Naive thymus-derived CD4-positive, alpha-beta T cell (primary cell): ENCODE results near the gene MIGA1. TPM values are rescaled to one million over a fixed set of nuclear protein-coding genes. Genes with fewer than 3 reads are reported as not detected.

ENCODE experiments used
- ATAC-seq: fragments of 150-1000 bp; cut with Tn5 transposase; 2 replicates; pipeline ENCODE4 v1.10.0; 2021; ENCODE audit warnings: mild to moderate bottlenecking, moderate library complexity
- CTCF ChIA-PET: fragments of 350-600 bp; sonication (Branson Sonifier 250); formaldehyde crosslinking; loops from one replicate; lab custom pipeline; 2021; ENCODE audit warnings: antibody characterized with exemption; lab: Charles Lee
- POLR2A ChIA-PET: fragments of 350-600 bp; sonication (Branson Sonifier 250); formaldehyde crosslinking; loops from one replicate; lab custom pipeline; 2021; ENCODE audit warnings: antibody characterized with exemption, inconsistent platforms; lab: Charles Lee
- DNase-seq, 9 donors: peaks; one replicate each; pipeline versions ENCODE4 v3.0.0 to v3.0.0-alpha.2; 2020 to 2022; ENCODE audit warnings: mixed read lengths in 1 of 9
- H3K27ac ChIP-seq: one replicate; pipeline ENCODE4 v1.7.0; 2013; ENCODE audit warnings: mild to moderate bottlenecking, low read depth, low read length, moderate library complexity
- H3K27me3 ChIP-seq, 2 donors: one replicate each; pipeline ENCODE4 v1.7.0; 2013; ENCODE audit warnings: low read length in 2 of 2, mild to moderate bottlenecking in 2 of 2, moderate library complexity in 2 of 2; ENCODE audit not compliant: control insufficient read depth in 2 of 2, insufficient read depth in 2 of 2
- H3K36me3 ChIP-seq, 3 experiments: 1 replicate in 2 of 3; 2 replicates in 1 of 3; pipeline ENCODE4 v1.7.0; 2013; ENCODE audit warnings: low read length in 3 of 3, mild to moderate bottlenecking in 3 of 3, moderate library complexity in 1 of 3; ENCODE audit not compliant: insufficient read depth in 3 of 3, control insufficient read depth in 2 of 3
- H3K4me1 ChIP-seq, 2 donors: one replicate each; pipeline ENCODE4 v1.7.0; 2013; ENCODE audit warnings: low read length in 2 of 2, mild to moderate bottlenecking in 2 of 2, moderate library complexity in 1 of 2; ENCODE audit not compliant: control insufficient read depth in 2 of 2, insufficient read depth in 2 of 2
- H3K4me3 ChIP-seq: 2 replicates; pipeline ENCODE4 v1.7.0; 2013; ENCODE audit warnings: mild to moderate bottlenecking, low read length
- H3K9me3 ChIP-seq, 3 experiments: 1 replicate in 2 of 3; 2 replicates in 1 of 3; pipeline ENCODE4 v1.7.0; 2013; ENCODE audit warnings: low read length in 3 of 3; ENCODE audit not compliant: control insufficient read depth in 2 of 3
- H3K27ac Mint-ChIP-seq, 9 donors: one replicate each; pipeline ENCODE4 v1.8.0; 2020 to 2022; ENCODE audit warnings: mixed read lengths in 9 of 9, mild to moderate bottlenecking in 8 of 9, moderate library complexity in 5 of 9, inconsistent platforms in 2 of 9
- H3K27me3 Mint-ChIP-seq, 5 donors: one replicate each; pipeline ENCODE4 v1.8.0; 2021 to 2022; ENCODE audit warnings: mixed read lengths in 5 of 5, mild to moderate bottlenecking in 1 of 5
- H3K36me3 Mint-ChIP-seq, 5 donors: one replicate each; pipeline ENCODE4 v1.8.0; 2020 to 2022; ENCODE audit warnings: mixed read lengths in 5 of 5, mild to moderate bottlenecking in 3 of 5, inconsistent platforms in 1 of 5
- H3K4me1 Mint-ChIP-seq, 7 donors: one replicate each; pipeline ENCODE4 v1.8.0; 2020 to 2022; ENCODE audit warnings: mixed read lengths in 7 of 7, mild to moderate bottlenecking in 3 of 7, inconsistent platforms in 1 of 7
- H3K4me3 Mint-ChIP-seq, 10 donors: one replicate each; pipeline ENCODE4 v1.8.0; 2020 to 2022; ENCODE audit warnings: mild to moderate bottlenecking in 10 of 10, mixed read lengths in 10 of 10, moderate library complexity in 6 of 10, inconsistent platforms in 2 of 10
- H3K9me3 Mint-ChIP-seq, 11 donors: one replicate each; pipeline ENCODE4 v1.8.0; 2020 to 2022; ENCODE audit warnings: mixed read lengths in 11 of 11, mild to moderate bottlenecking in 4 of 11, inconsistent platforms in 1 of 11, moderate library complexity in 1 of 11
- intact Hi-C, 2 donors: fragments of 100-400 bp; cut with micrococcal nuclease; formaldehyde crosslinking; loops; one replicate each; pipeline ENCODE4 v1.15.1; 2023
- polyA plus RNA-seq, 2 donors: library from polyadenylated mRNA; unstranded; fragments of 300-500 nt; fragmentation: Illumina TruSeq; gene quantifications; one replicate each; pipeline ENCODE4 v1.2.3, GENCODE V29; 2021
- total RNA-seq, 6 experiments: library from RNA in 5 of 6; stranded (reverse) in 5 of 6; gene quantifications; 1 replicate in 5 of 6; 2 replicates in 1 of 6; pipeline ENCODE4 v1.2.3 and lab custom pipeline; 2021 to 2026

MIGA1 gene
- total and polyA plus RNA-seq, 7 experiments from 2014 or later: 8.8 to 23.5 (median 12.4) TPM

DNA sequence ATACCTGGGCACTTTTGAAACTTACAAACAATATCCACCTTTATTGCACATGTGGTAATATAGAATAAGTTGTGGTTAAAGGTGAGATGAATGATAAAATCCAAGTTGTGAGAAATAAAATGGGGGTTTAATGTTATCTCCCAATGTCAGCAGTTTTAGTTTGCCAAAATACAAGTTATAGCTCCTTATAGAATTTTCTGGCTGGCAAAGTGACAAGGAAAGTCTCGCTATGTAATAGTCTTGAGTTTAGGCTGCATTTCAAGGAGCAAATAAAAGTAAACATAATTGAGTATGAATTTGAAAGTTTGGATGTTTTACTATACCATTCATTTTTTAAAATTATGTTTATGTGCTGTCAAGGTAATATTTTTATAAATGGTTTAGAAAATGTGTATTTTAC is 94.0 kb downstream of the MIGA1 start:
- intact Hi-C loops: no loop called here
- H3K9me3 ChIP-seq: no peaks in the 10 kb centered on the region
- H3K4me1 Mint-ChIP-seq: peaks cover 0 to under 1% (median 0%) of the 10 kb centered on the region in 7 donors
- H3K27ac ChIP-seq: no peak overlapping the region
- peaks cover 0 to 12% (median 0%) of the 10 kb centered on the region in 3 experiments for H3K36me3 ChIP-seq
- DNase-seq: no peak
- H3K9me3 Mint-ChIP-seq: no peaks in the 10 kb centered on the region
- H3K4me3 ChIP-seq: no peak overlapping the region
- ATAC-seq: no peak
- ChIA-PET POLR2A (no interaction called here), CTCF (no interaction called here)
- peaks cover 2 to 35% (median 10%) of the 10 kb centered on the region in 5 donors for H3K36me3 Mint-ChIP-seq
- no peak overlapping the region for H3K4me3 Mint-ChIP-seq
- no peak overlapping the region for H3K27ac Mint-ChIP-seq
- no peaks in the 10 kb centered on the region for H3K4me1 ChIP-seq
- H3K27me3 ChIP-seq: no peaks in the 10 kb centered on the region
- H3K27me3 Mint-ChIP-seq: no peaks in the 10 kb centered on the region

DNA sequence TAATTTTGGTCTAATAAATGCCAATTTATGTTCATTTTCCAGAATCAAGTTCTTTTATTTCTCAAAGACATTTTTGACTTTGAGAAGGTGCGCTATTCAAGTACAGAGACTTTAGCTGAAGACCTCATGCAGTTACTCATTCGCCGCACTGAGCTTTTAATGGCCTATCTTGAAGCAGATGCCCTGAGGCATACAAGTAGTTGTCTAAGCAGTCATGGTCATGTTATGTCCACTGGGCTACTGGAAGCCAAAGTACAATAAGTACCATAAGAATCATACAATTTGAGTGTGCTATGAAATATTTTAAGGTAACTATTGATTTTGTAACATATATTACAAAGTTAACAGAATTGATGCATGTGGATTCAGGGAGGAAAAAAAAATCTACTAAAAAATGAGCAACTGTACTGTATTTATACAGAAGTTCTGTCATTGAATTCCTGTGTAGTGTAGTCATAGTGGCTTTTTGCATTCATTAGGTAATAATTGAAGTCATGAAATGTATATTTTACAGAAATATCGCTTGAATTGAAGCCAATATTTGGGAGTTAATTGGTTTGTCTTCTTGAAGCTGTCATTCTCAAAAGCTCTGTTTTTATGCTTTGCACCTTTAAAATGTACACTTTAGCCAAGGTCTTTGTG is 95.5 kb downstream of the MIGA1 start:
- H3K27me3 ChIP-seq: no peaks in the 10 kb centered on the region
- Mint-ChIP-seq H3K4me3 (no peak overlapping the region), H3K36me3 (peaks cover 0 to 29% (median 4%) of the 10 kb centered on the region in 5 donors), H3K27me3 (no peaks in the 10 kb centered on the region), H3K4me1 (peaks cover 0 to 3% (median 0%) of the 10 kb centered on the region in 7 donors), H3K27ac (no peak overlapping the region), H3K9me3 (no peaks in the 10 kb centered on the region)
- H3K36me3 ChIP-seq: peaks cover 0 to 10% (median 0%) of the 10 kb centered on the region in 3 experiments
- H3K4me3 ChIP-seq: no peak overlapping the region
- H3K27ac ChIP-seq: no peak overlapping the region
- intact Hi-C loops: no loop called here
- H3K4me1 ChIP-seq: no peaks in the 10 kb centered on the region
- ChIA-PET CTCF (no interaction called here), POLR2A (no interaction called here)
- ATAC-seq: no peak
- DNase-seq: no peak
- H3K9me3 ChIP-seq: no peaks in the 10 kb centered on the region

DNA sequence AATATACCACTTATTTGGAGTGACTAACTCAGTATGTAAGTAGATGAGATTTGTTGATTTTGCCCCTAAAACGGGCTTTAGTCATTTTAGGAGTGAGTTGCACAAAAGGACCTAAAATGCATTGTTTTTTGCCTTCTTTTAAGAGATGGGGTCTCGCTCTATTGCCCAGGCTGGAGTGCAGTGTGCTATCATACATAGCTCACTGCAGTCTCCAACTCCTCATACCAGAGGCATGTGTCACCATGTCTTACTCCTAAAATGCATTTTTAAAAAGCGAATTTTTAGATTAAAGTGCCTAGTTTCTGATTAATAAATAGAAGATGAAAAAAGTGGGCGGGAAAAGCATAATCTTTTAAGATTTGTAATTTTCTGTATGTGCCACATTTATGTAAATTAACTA is 97.4 kb downstream of the MIGA1 start:
- ChIA-PET CTCF (no interaction called here), POLR2A (no interaction called here)
- Histone ChIP-seq H3K27me3 (no peaks in the 10 kb centered on the region), H3K9me3 (no peaks in the 10 kb centered on the region), H3K4me3 (no peak overlapping the region), H3K36me3 (peaks cover 0 to 10% (median 0%) of the 10 kb centered on the region in 3 experiments), H3K4me1 (peaks cover 0 to 7% of the 10 kb centered on the region in 2 donors), H3K27ac (no peak overlapping the region)
- H3K9me3 Mint-ChIP-seq: peaks cover 0 to 1% (median 0%) of the 10 kb centered on the region in 11 donors
- no peaks in the 10 kb centered on the region for H3K27me3 Mint-ChIP-seq
- ATAC-seq: no peak
- H3K27ac Mint-ChIP-seq: no peak overlapping the region
- DNase-seq: no peak
- intact Hi-C loops: no loop called here
- no peak overlapping the region for H3K4me3 Mint-ChIP-seq
- peaks cover 0 to 29% (median 4%) of the 10 kb centered on the region in 5 donors for H3K36me3 Mint-ChIP-seq
- H3K4me1 Mint-ChIP-seq: peaks cover 0 to 14% (median 10%) of the 10 kb centered on the region in 7 donors

GRCh38 chr1:77881061-77881460 is 101.6 kb downstream of the MIGA1 start:
- DNase-seq (peak in 4 of 9 donors; percentile 10 to 36 (median 18)), ATAC-seq (no peak)
- Histone ChIP-seq H3K4me3 (no peak overlapping the region), H3K4me1 (peaks cover 0 to 7% of the 10 kb centered on the region in 2 donors), H3K9me3 (no peaks in the 10 kb centered on the region), H3K36me3 (no peaks in the 10 kb centered on the region), H3K27ac (no peak overlapping the region), H3K27me3 (no peaks in the 10 kb centered on the region)
- Mint-ChIP-seq H3K4me1 (peaks cover 0 to 14% (median 10%) of the 10 kb centered on the region in 7 donors), H3K27me3 (peaks cover 0 to 12% (median 5%) of the 10 kb centered on the region in 5 donors), H3K4me3 (peak overlapping the region in 2 of 10 donors; percentile 0 to 22), H3K36me3 (peaks cover 0 to 19% (median 7%) of the 10 kb centered on the region in 5 donors), H3K27ac (peak overlapping the region in 7 of 9 donors; percentile 5 to 79 (median 21)), H3K9me3 (peaks cover 0 to 1% (median 0%) of the 10 kb centered on the region in 11 donors)
- ChIA-PET CTCF (no interaction called here), POLR2A (no interaction called here)
- intact Hi-C loops: no loop called here

DNA sequence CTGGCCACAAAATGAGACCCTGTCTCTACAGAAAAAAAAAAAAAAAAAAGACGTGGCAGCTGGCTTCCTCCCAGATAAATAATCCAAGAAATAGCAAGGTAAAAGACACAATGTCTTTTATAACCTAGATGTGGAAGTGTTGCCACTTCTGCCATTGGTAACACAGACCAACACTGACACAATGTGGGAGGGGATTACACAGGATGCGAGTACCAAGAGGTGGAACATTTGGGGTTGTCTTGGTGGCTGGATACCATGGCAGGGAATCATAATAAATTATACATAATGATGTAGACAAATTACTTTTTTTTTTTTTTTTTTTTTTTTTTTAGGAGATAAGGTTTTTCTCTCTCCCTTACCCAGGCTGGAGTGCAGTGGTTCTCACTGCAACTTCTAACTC is 103.0 kb downstream of the MIGA1 start:
- intact Hi-C loops: no loop called here
- Histone ChIP-seq H3K27ac (no peak overlapping the region), H3K27me3 (no peaks in the 10 kb centered on the region), H3K36me3 (no peaks in the 10 kb centered on the region), H3K4me1 (peaks cover 0 to 7% of the 10 kb centered on the region in 2 donors), H3K4me3 (no peak overlapping the region), H3K9me3 (no peaks in the 10 kb centered on the region)
- peaks cover 0 to 18% (median 10%) of the 10 kb centered on the region in 7 donors for H3K4me1 Mint-ChIP-seq
- peaks cover 8 to 21% (median 13%) of the 10 kb centered on the region in 5 donors for H3K27me3 Mint-ChIP-seq
- no peak overlapping the region for H3K27ac Mint-ChIP-seq
- H3K4me3 Mint-ChIP-seq: no peak overlapping the region
- peaks cover 0 to 16% (median 11%) of the 10 kb centered on the region in 5 donors for H3K36me3 Mint-ChIP-seq
- ChIA-PET POLR2A (interaction anchor here (0.6 kb wide), 1 partner anchor 61 kb away, joined by 3 read pairs; no protein-coding TSS in a partner anchor), CTCF (no interaction called here)
- peaks cover 0 to 1% (median 0%) of the 10 kb centered on the region in 11 donors for H3K9me3 Mint-ChIP-seq
- DNase-seq: no peak
- ATAC-seq: peak; percentile 36

DNA sequence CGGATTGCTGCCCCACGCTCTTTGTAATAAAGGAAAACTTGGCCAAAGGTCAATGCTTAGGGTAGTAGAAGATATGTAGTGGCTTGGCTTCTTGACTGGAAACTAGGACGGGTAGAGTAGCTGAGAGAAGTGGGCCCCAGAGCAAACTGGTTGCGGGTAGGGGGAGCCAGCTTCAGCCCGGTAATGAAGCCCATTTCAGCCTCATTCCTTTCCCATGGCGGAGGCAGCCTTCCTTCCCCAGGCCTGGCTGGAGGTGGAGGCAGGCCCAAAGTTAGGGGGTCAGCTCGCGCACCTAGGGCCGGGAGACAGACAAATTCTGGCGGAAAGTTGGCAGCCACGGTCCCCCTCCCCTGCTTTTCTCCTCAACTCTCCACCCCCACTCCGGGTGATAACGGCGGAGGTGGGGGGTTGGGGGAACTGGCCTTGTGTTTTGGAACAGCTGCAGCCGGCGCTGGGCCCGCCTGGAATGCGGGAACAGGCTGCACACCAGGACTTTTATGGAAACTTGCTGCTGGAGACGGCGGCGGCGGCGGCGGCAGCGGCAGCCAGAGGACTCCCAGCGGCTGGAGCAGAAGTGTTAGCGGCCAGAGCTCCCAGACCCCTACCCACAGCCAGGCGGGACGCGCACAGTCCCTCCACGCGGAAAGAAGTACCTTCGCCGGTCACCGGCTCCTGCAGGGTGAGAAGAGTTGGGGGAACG is 108.8 kb downstream of the MIGA1 start, which contains the start of gene NEXN:
NEXN (plus strand) TSS at position 544 of the 700 bp plus-strand sequence. CDS start 27,483 bp downstream, outside the sequence.
- Histone ChIP-seq H3K27me3 (peaks cover 0 to 4% of the 10 kb centered on the region in 2 donors), H3K36me3 (no peaks in the 10 kb centered on the region), H3K27ac (no peak within 1 kb of the TSS), H3K9me3 (no peaks in the 10 kb centered on the region), H3K4me1 (no peaks in the 10 kb centered on the region), H3K4me3 (peak within 1 kb of the TSS; percentile 27)
- DNase-seq (peak in 1 of 9 donors; percentile 3), ATAC-seq (peak; percentile 48)
- Mint-ChIP-seq H3K36me3 (peaks cover 0 to 16% (median 11%) of the 10 kb centered on the region in 5 donors), H3K9me3 (peaks cover 0 to 3% (median 0%) of the 10 kb centered on the region in 11 donors), H3K27ac (no peak within 1 kb of the TSS), H3K4me1 (peaks cover 5 to 13% (median 8%) of the 10 kb centered on the region in 7 donors), H3K4me3 (peak within 1 kb of the TSS; percentile 62 to 92 (median 82)), H3K27me3 (peaks cover 16 to 36% (median 29%) of the 10 kb centered on the region in 5 donors)
- intact Hi-C loops: no loop called here
- POLR2A ChIA-PET: no interaction called here
- CTCF ChIA-PET: interaction anchor here (0.7 kb wide), 1 partner anchor 28 kb away, joined by 3 read pairs; no protein-coding TSS in a partner anchor
